Thymus (tissue), 11 donors: Measurements from ENCODE around the gene HRAS. TPM values are rescaled to one million over a fixed set of nuclear protein-coding genes. Genes with fewer than 3 reads are reported as not detected.

Experiments
- DNase-seq, 9 donors: peaks; one replicate each; pipeline ENCODE4 v3.0.0-alpha.2; 2013; ENCODE audit warnings: low spot score in 9 of 9, low read depth in 6 of 9, missing footprints in 1 of 9
- H3K27ac ChIP-seq, 2 donors: one replicate each; pipeline ENCODE4 v1.5.1; 2013; ENCODE audit warnings: control low read depth in 1 of 2, low read depth in 1 of 2, low read length in 1 of 2, mild to moderate bottlenecking in 1 of 2, moderate library complexity in 1 of 2
- H3K27me3 ChIP-seq, 2 donors: one replicate each; pipeline ENCODE4 v1.5.1; 2013; ENCODE audit warnings: low read length in 1 of 2; ENCODE audit not compliant: control insufficient read depth in 2 of 2, insufficient read depth in 1 of 2
- H3K36me3 ChIP-seq, 2 donors: one replicate each; pipeline ENCODE4 v1.5.1; 2013; ENCODE audit warnings: low read length in 1 of 2, mild to moderate bottlenecking in 1 of 2, moderate library complexity in 1 of 2; ENCODE audit not compliant: control insufficient read depth in 2 of 2, insufficient read depth in 2 of 2
- H3K4me1 ChIP-seq, 2 donors: one replicate each; pipeline ENCODE4 v1.5.1; 2013; ENCODE audit warnings: low read length in 2 of 2; ENCODE audit not compliant: control insufficient read depth in 2 of 2, insufficient read depth in 2 of 2
- H3K4me3 ChIP-seq, 2 donors: one replicate each; pipeline ENCODE4 v1.5.1; 2013; ENCODE audit warnings: low read length in 2 of 2, control low read depth in 1 of 2, mild to moderate bottlenecking in 1 of 2
- H3K9me3 ChIP-seq, 2 donors: one replicate each; pipeline ENCODE4 v1.5.1; 2013; ENCODE audit warnings: low read length in 1 of 2, mild to moderate bottlenecking in 1 of 2; ENCODE audit not compliant: control insufficient read depth in 2 of 2, insufficient read depth in 1 of 2
- WGBS: extraction: QIAGEN DNeasy Blood & Tissue Kit; methylation state at CpG from one replicate; pipeline ENCODE4 v1.1.7; 2013; 5-methylcytosine and 5-hydroxymethylcytosine counted together
- polyA plus RNA-seq: library from polyadenylated mRNA; stranded (reverse); fragments of 200-250 nt; gene quantifications from one replicate; pipeline ENCODE4 v1.2.3, GENCODE V29; 2013
- total RNA-seq: library from RNA; stranded (reverse); fragments of 120-200 nt; gene quantifications from one replicate; pipeline ENCODE4 v1.2.4, GENCODE V29; 2013
- donor health status: healthy.

Gene HRAS
- total and polyA plus RNA-seq, 2 donors = 44.1 to 145 TPM

DNA sequence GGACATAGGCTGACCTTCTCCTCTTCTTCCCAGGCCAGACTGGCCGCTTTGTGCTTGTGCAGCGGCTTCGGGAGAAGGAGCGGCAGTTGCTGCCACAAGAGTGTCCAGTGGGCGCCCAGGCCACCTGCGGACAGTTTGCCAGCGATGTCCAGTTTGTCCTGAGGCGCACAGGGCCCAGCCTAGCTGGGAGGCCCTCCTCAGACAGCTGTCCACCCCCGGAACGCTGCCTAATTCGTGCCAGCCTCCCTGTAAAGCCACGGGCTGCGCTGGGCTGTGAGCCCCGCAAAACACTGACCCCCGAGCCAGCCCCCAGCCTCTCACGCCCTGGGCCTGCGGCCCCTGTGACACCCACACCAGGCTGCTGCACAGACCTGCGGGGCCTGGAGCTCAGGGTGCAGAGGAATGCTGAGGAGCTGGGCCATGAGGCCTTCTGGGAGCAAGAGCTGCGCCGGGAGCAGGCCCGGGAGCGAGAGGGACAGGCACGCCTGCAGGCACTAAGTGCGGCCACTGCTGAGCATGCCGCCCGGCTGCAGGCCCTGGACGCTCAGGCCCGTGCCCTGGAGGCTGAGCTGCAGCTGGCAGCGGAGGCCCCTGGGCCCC lies 26.8 kb upstream of the HRAS start:
- peaks cover 3 to 16% of the 10 kb centered on the region in 2 donors for H3K36me3 ChIP-seq
- no peak overlapping the region for H3K4me3 ChIP-seq
- no peak for DNase-seq
- no peak overlapping the region for H3K27ac ChIP-seq
- H3K4me1 ChIP-seq = peaks cover 9 to 23% of the 10 kb centered on the region in 2 donors
- H3K27me3 ChIP-seq = peaks cover 20 to 28% of the 10 kb centered on the region in 2 donors
- peaks cover 0 to 1% of the 10 kb centered on the region in 2 donors for H3K9me3 ChIP-seq
- 97% methylated on average over 29 of the region's 29 CpGs for WGBS

DNA sequence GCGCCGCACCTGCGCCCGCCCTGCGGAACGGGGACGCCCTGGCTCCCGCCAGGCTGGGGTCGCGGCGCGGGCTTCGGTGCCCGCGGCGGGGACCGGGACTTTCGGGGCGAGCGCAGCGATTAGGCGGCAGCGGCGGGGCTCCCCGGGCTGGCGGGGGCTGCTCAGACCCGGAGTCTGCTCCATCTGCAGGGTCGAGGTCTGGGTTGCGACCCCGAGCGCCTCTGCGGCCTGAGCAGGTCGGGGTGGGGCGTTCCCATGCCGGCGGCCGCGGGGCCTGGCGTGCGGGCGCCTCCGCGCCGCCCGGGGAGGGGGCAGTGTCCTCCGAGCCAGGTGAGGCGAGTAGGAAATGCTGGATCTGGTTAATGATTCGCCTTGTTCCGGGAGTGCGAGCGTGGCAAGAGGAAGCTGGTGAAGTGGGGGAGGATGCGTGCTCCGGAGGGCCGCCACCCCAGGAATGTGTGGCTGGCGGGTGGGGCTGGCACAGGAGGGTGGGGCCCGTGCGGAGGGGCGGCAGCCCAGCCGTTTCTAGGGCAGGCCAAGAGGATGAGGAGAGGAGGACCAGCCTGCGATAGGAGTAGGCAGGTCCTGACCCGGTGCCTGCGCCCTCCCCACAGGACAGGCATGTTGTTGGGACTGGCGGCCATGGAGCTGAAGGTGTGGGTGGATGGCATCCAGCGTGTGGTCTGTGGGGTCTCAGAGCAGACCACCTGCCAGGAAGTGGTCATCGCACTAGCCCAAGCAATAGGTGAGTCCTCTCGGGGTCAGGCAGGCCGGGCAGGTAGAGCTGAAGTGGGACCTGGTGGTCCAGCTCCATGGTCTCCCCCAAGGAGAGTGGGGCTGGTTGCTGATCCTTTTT lies 26.0 kb upstream of the HRAS start:
- H3K4me1 ChIP-seq = peaks cover 9 to 24% of the 10 kb centered on the region in 2 donors
- no peak for DNase-seq
- 9% methylated on average over 67 of the region's 67 CpGs for WGBS
- H3K27ac ChIP-seq = peak overlapping the region in 1 of 2 donors; percentile 53
- H3K36me3 ChIP-seq = peaks cover 3 to 16% of the 10 kb centered on the region in 2 donors
- peak overlapping the region; percentile 35 to 97 for H3K4me3 ChIP-seq
- peaks cover 0 to 1% of the 10 kb centered on the region in 2 donors for H3K9me3 ChIP-seq
- H3K27me3 ChIP-seq = peaks cover 27 to 36% of the 10 kb centered on the region in 2 donors

DNA sequence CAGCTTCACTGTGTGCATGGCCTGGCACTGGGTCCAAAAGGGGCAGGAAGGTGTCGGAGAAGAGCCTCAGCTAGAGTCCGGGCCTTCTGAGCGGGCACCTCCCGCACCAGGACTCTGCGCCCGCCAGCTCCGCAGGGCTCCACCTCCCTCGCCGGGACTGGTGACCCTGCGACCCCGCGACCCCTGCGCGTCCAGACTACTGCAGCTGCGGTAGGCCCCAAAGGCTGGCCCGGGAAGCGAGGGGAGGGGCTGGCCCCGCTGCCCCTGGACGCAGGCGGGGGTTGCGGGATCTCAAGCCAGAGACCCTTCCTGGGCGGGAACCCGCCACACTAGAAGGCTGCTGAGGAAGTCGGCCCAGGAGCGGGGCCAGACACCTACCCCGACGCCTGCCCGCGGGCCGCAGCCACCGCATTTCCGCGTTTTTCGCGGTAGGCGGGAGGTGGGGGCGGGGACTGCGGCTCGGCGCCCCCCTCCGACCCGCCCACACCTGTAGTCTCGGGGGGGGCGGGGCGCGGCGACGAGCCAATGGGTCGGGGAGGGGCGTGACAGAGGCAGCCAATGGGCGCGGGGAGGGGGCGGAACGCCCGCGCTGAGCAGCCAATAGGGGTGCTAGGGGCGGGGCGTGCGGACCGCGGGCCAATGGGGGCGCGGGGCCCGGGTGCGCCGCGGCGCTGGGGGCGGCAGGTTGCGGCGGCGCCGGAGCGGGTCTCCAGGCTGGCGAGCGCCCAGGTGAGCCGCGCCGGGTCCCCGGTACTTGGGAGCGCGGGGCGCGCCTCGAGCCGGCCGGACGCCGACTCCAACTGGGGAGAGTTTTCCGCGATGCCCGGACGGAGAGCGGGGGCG lies 25.1 kb upstream of the HRAS start, which contains the start of the genes LMNTD2 and RASSF7:
TSS of gene LMNTD2 (minus strand) at position 434 of the 843 bp plus-strand sequence. CDS start at position 412, 22 bp downstream.
TSS of gene RASSF7 (plus strand) at position 666 of the 843 bp plus-strand sequence. CDS start 799 bp downstream, outside the sequence.
- peak within 1 kb of the TSS; percentile 59 to 97 for H3K4me3 ChIP-seq
- H3K9me3 ChIP-seq = peaks cover 0 to 1% of the 10 kb centered on the region in 2 donors
- peaks cover 11 to 27% of the 10 kb centered on the region in 2 donors for H3K4me1 ChIP-seq
- peaks cover 3 to 16% of the 10 kb centered on the region in 2 donors for H3K36me3 ChIP-seq
- WGBS = 3% methylated on average over 95 of the region's 95 CpGs
- peaks cover 36 to 44% of the 10 kb centered on the region in 2 donors for H3K27me3 ChIP-seq
- DNase-seq = peak; percentile 67 to 95 (median 88)
- H3K27ac ChIP-seq = peak within 1 kb of the TSS; percentile 76

DNA sequence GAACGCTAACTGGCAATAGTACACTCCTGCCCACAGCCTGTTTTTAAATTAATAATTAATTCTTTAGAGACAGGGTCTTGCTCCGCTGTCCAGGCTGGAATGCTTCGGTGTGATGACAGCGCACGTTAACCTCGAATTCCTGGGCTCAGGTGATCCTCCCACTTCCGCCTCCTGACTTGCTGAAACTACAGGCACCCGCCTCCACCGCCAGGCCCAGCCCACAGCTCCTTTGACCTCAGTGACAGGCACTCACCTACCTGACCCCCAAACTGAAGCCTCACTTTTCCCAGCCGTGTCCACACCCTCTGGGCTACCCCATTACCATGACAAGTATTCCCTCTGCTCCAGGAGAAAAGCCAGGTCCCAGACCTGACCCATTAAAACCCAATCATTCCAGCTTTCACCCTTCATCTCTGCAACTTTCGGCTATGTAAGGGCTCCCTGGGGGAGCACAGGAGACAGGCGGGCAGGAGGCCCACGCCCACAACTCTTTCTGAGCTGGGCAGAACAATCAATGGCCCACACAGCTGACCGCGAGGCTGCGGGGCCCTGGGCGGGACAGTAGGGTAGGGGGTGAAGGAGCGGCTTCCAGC lies 24.4 kb upstream of the HRAS start:
- Histone ChIP-seq H3K36me3 (peaks cover 3 to 16% of the 10 kb centered on the region in 2 donors), H3K27me3 (peaks cover 41 to 50% of the 10 kb centered on the region in 2 donors), H3K4me3 (peak overlapping the region; percentile 59 to 97), H3K27ac (no peak overlapping the region), H3K4me1 (peaks cover 15 to 29% of the 10 kb centered on the region in 2 donors), H3K9me3 (peaks cover 0 to 1% of the 10 kb centered on the region in 2 donors)
- WGBS = 87% methylated on average over 18 of the region's 18 CpGs
- DNase-seq = no peak

DNA sequence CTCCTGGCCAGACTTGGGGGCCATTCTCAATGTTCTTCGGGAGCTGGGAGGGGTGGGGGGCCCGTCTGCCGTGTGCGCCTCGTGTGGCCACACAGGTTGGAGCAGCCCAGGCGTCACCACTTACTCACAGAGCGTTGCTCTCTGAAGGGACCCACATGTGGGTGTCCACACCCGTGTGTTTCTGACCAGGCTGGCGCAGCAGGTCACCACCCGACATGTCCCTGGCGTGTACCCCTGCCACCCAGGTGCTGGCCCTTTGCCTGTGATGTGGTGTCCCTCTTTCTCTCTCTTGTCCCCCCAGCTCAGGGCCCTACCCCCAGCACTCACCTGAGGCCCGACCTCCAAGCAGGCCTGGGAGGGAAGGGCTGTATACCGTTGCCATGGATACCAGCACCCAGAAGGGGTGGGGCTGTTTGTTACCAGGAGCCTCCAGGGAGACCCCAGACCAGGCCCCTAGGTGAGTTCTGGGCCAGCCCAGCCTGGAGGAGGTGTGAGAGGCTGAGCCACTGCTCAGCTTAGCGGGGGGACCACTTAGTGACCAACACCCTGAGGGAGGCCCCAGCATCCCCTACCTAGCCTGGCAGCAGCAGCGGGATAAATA lies 23.7 kb upstream of the HRAS start:
- H3K27ac ChIP-seq = no peak overlapping the region
- no peak for DNase-seq
- WGBS = 93% methylated on average over 15 of the region's 15 CpGs
- peaks cover 44 to 56% of the 10 kb centered on the region in 2 donors for H3K27me3 ChIP-seq
- peaks cover 3 to 16% of the 10 kb centered on the region in 2 donors for H3K36me3 ChIP-seq
- peaks cover 20 to 35% of the 10 kb centered on the region in 2 donors for H3K4me1 ChIP-seq
- H3K9me3 ChIP-seq = peaks cover 0 to 1% of the 10 kb centered on the region in 2 donors
- no peak overlapping the region for H3K4me3 ChIP-seq

DNA sequence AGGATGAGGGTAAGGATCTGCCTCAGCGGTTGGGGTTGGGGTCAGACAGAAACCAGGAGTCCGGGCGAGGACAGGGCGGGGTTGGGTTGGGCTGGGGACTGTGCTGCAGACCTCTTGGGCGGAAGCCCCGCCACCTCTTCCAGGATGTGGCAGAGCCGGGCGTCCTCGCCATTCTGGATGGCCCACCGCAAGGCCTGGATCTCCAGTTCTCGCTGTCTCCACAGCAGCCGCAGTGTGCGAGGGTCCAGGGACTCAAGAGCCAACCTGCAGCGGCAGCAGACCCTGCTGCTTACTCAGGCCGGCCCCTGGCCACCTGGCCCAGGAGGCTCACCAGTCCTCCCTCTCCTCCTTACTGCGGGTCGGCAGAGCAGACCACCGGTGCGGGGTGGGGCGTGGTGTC lies 23.1 kb upstream of the HRAS start:
- Histone ChIP-seq H3K4me1 (peaks cover 20 to 35% of the 10 kb centered on the region in 2 donors), H3K9me3 (peaks cover 0 to 1% of the 10 kb centered on the region in 2 donors), H3K27ac (no peak overlapping the region), H3K36me3 (peaks cover 0 to 9% of the 10 kb centered on the region in 2 donors), H3K4me3 (no peak overlapping the region), H3K27me3 (peaks cover 44 to 62% of the 10 kb centered on the region in 2 donors)
- WGBS = 93% methylated on average over 20 of the region's 20 CpGs
- DNase-seq = no peak

DNA sequence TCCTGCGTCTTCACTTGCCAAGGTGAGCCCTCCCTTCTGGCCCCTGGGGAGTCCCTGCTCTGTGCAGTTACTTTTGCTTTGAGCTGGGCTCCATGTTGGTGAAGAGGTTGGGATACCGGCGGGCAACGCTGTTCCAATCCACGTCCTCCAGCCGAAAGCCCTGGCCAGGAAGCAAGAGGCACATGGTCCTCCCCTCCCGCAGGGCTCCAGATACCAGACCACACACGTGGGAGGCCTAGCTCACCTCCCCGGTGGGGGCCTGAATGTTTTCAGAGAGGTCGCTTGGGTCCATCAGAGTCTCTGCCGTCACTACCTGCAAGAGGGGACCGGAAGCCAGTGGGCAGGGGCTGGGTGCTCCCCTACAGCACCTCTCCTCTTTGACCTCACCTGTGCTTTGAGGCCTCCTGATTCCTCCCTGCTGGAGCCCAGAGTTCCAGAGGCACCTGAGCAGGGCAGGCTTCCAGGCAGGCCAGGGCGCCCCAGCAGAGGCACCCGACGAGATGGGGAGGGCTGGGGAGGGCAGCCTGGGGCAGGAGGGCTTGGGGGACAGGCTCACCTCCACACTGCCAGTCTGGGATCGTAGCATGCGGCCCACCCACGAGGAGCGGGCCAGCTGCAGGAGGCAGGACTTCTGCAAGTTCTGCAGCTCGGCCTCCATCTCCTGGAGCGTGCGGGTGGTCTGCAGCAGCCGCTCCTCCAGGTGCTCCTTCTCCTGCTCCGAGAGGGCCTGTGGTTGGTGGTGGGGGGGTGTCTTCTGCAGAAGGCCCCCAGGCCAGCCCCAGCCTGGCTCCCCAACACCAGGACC lies 22.2 kb upstream of the HRAS start:
- 93% methylated on average over 24 of the region's 24 CpGs for WGBS
- H3K4me3 ChIP-seq = no peak overlapping the region
- H3K4me1 ChIP-seq = peaks cover 20 to 31% of the 10 kb centered on the region in 2 donors
- no peak overlapping the region for H3K27ac ChIP-seq
- DNase-seq = no peak
- H3K27me3 ChIP-seq = peaks cover 44 to 72% of the 10 kb centered on the region in 2 donors
- H3K36me3 ChIP-seq = no peaks in the 10 kb centered on the region
- H3K9me3 ChIP-seq = peaks cover 0 to 1% of the 10 kb centered on the region in 2 donors
